GM18502 (cell line): ENCODE results near the gene ARID1B.

Experiments
- ATAC-seq: cut with Tn5 transposase; IDR thresholded peaks from one replicate; pipeline ENCODE4 v1.9.1; 2021; ENCODE audit warnings: mild to moderate bottlenecking; ENCODE audit not compliant: unreplicated experiment, poor library complexity

ARID1B gene

GRCh38 chr6:157080986-157081391 is 303.8 kb downstream of the ARID1B start:
- ATAC-seq, result no peak

- ATAC-seq, result no peak
Measured at GRCh38 chr6:157083343-157083742, 306.2 kb downstream of the ARID1B start.

GRCh38 chr6:157086632-157087031 is 309.5 kb downstream of the ARID1B start:
- ATAC-seq, result no peak

- no peak for ATAC-seq
Measured at GRCh38 chr6:157087974-157088373, 310.8 kb downstream of the ARID1B start.

- ATAC-seq, result no peak
Measured at GRCh38 chr6:157088841-157089240, 311.7 kb downstream of the ARID1B start.

GRCh38 chr6:157089258-157089657 is 312.1 kb downstream of the ARID1B start:
- no peak for ATAC-seq

GRCh38 chr6:157089851-157090250 is 312.7 kb downstream of the ARID1B start:
- no peak for ATAC-seq

- ATAC-seq, result no peak
Measured at GRCh38 chr6:157090736-157091135, 313.6 kb downstream of the ARID1B start.

GRCh38 chr6:157091243-157091642 is 314.1 kb downstream of the ARID1B start:
- ATAC-seq, result no peak

GRCh38 chr6:157091856-157092460 is 314.8 kb downstream of the ARID1B start:
- ATAC-seq, result no peak

- no peak for ATAC-seq
Measured at GRCh38 chr6:157092736-157093135, 315.6 kb downstream of the ARID1B start.

- ATAC-seq, result no peak
Measured at GRCh38 chr6:157093536-157093935, 316.4 kb downstream of the ARID1B start.

GRCh38 chr6:157094038-157094437 is 316.9 kb downstream of the ARID1B start:
- peak; percentile 76 for ATAC-seq

- ATAC-seq, result no peak
Measured at GRCh38 chr6:157095084-157095483, 317.9 kb downstream of the ARID1B start.

- no peak for ATAC-seq
Measured at GRCh38 chr6:157095569-157095968, 318.4 kb downstream of the ARID1B start.

GRCh38 chr6:157096105-157096504 is 318.9 kb downstream of the ARID1B start:
- no peak for ATAC-seq

GRCh38 chr6:157096522-157096921 is 319.3 kb downstream of the ARID1B start:
- ATAC-seq, result no peak

- no peak for ATAC-seq
Measured at GRCh38 chr6:157097255-157097955, 320.2 kb downstream of the ARID1B start.

GRCh38 chr6:157098999-157099398 is 321.8 kb downstream of the ARID1B start:
- no peak for ATAC-seq

GRCh38 chr6:157099912-157100593 is 322.9 kb downstream of the ARID1B start:
- peak; percentile 99 for ATAC-seq

- no peak for ATAC-seq
Measured at GRCh38 chr6:157101166-157101565, 324.0 kb downstream of the ARID1B start.
